GM19035 (cell line): ENCODE measurements around the gene CCSER1.
"Not testable (repeated sequence)": the region's sequence is repeated elsewhere in the genome, so short reads cannot be mapped to it uniquely, and the experiment has no call there.

Experiments
- ATAC-seq: cut with Tn5 transposase; IDR thresholded peaks from one replicate; pipeline ENCODE4 v1.9.1; 2021; ENCODE audit not compliant: unreplicated experiment

The CCSER1 gene

GRCh38 chr4:91454111-91454510, 1326.9 kb downstream of the CCSER1 start:
- ATAC-seq, result no peak

DNA sequence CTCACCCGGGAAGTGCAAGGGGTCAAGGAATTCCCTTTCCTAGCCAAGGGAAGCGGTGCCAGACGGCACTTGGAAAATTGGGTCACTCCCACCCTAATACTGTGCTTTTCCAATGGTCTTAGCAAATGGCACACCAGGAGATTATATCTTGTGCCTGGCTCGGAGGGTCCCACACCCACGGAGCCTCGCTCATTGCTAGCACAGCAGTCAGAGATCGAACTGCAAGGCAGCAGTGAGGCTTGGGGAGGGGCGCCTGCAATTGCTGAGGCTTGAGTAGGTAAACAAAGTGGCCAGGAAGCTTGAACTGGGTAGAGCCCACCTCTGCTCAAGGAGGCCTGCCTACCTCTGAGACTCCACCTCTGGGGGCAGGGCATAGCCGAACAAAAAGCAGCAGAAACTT, 1335.4 kb downstream of the CCSER1 start:
- ATAC-seq, result not testable (repeated sequence)

GRCh38 chr4:91470671-91471070, 1343.5 kb downstream of the CCSER1 start:
- no peak for ATAC-seq

DNA sequence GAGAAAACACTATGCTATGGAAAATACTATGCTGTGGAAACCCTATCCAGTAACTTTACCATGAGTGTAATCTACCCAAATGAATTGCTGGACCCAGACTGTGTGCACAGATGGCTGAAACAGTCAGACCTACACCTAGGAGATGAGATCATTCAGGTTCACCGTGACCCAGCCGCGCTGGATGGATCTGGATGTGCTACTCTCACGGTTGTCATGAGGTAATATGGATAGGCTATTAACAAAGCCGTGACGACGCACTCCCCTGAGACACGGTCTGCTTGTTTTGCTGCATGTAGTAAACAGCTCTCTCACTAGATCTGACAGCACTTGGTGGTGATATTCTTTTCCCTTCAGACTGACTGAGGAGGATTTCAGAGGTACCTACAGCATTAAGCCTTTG, 1344.1 kb downstream of the CCSER1 start:
- no peak for ATAC-seq

GRCh38 chr4:91472046-91472445, 1344.9 kb downstream of the CCSER1 start:
- no peak for ATAC-seq

- no peak for ATAC-seq
These were observed 1358.2 kb downstream of the CCSER1 start for GRCh38 chr4:91485415-91485814.

DNA sequence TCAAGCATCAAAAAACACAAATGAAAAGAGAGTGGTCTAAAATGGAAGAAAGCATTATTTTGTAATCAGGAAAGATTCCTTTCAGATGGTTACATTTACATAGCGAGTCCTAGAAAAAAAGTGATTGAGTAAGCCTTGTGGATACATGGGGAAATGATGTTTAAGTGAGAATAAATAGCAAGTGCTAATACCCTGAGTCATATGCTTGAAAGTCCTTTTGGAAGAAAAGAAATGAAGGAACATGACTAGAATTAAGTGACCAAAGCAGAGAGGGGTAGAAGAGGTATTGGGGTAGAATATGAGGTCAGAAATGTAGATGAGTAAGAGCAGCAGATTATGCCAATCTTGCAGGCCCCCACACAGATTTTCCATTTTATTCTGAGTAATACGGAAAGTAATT, 1361.8 kb downstream of the CCSER1 start:
- no peak for ATAC-seq

DNA sequence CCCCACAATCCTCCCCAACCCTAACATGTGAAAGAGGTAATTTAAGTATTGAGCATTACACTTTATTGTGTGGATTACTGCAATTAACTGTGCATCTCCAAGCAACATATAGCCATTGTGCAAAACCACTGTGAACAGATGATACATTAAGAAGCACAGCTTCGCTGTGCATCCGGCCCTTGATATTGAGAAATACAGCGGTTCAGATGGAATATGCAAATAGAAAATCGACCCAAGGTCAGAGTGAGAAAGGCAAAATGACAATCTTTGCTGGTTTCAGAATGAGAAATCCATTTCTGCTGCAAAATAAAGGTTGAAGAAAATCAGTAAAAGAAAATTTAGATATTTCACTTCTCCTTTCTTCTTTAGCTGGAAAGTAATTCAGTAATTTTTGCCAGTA, 1370.7 kb downstream of the CCSER1 start:
- no peak for ATAC-seq

DNA sequence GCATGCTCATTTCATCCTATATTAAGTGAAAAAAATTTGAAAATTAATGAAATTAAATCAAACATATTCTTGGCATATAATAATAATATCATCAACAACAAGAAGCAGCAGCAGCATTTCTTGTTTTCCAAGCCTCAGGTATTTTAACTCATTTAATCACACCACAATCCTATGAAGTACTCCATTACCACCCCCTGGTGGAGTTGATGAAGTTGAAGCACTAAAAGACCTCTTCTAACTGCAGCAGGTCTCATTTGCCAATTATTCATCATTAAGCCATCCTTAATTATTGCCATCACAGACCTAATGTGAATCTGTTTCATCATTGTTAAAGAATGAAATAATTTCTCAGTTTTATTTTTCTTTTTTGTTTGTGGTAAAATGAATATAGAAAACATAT, 1375.2 kb downstream of the CCSER1 start:
- ATAC-seq, result no peak

- ATAC-seq, result no peak
These were observed 1386.1 kb downstream of the CCSER1 start for GRCh38 chr4:91513326-91513725.

DNA sequence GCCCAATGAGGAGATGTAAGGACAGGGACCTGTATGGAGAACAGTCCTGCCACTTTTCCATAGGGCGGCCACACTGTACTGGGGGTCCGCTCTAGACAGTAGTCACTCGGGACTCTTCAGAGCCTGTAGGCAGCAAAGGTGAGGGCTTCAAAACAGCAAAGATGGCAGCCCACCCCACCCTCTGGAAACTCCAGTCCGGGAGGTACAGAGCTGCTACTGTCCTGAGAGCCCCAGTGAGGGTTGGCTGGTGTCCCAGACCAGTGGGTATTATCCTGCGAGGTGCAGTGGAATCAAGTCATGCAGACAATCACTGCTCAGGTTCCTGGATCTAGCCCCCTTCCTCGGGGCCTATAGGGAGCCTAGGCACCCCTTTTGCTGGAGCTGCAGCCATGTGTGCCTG, 1392.0 kb downstream of the CCSER1 start:
- ATAC-seq, result no peak

- no peak for ATAC-seq
These were observed 1398.4 kb downstream of the CCSER1 start for GRCh38 chr4:91525621-91526020.

GRCh38 chr4:91527056-91527455, 1399.9 kb downstream of the CCSER1 start:
- ATAC-seq, result no peak

GRCh38 chr4:91567594-91567993, 1440.4 kb downstream of the CCSER1 start:
- ATAC-seq, result no peak

DNA sequence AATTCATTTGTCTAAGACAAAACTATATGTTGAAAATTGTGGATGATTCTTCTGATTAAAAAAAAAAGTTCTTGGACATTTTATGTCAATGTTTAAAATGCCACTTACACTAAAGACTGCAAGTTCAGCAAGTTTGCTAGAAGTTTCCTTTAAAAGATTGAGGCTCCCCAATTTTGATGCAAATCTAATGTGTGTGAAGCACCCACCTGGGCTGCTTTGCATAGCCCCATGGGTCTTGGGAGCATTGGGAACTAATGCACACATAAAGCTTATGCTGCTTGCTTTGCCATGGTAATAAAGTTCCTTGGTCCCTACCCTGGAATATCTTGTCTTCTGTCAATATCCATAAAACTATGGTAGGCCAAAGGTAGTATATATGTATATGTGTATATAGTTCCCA, 1450.7 kb downstream of the CCSER1 start:
- no peak for ATAC-seq

DNA sequence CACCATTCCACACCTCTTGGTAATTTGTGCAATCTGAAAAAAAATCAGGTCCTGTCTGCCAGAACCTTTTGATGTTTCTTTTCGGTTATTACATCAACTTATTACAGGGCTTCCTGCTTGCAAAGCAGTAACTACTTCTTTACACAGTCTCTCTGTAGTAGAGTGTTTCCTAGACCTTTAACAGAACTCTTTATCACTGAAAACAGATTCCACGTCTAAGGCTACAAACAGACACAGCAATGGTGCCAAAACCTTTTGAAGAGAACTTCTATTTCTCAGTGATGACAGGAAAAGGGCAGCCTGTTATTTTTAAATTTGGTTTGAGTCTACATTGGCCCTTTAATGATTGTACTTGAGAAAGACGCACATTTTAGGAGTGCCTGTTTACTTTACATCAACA, 1463.1 kb downstream of the CCSER1 start:
- ATAC-seq, result no peak

DNA sequence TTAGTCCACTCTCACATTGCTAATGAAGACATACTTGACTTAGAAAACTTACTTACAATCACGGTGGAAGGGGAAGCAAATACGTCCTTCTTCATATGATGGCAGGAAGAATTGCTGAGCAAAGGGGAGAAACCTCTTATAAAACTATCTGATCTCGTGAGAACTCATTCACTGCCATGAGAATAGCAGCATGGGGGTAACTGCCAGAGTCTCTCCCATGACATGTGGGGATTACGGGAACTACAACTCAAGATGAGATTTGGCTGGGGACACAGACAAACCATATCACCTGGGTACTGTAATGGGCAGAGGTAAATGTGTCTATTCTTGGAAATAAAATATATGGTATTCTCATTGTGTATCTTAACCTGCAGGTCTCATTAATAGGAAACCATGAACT, 1464.9 kb downstream of the CCSER1 start:
- no peak for ATAC-seq

DNA sequence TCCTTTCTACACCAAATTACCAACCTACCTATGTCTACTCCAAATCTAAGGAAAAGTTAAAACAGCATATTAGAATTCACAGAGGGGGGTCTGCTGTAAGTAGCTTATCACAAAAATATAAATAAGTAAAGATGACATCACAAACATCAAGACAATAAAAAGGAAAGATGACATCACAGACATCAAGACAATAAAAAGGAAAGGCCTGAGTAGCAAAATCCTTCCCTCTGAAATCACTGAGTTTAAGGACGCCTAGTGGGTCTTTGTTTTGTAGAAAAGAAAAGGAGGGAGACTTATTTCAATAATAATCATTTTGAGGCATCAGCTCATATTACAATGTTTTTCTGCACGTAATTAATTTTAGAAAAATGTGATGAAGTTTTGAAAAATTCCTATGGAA, 1469.5 kb downstream of the CCSER1 start:
- ATAC-seq, result no peak

DNA sequence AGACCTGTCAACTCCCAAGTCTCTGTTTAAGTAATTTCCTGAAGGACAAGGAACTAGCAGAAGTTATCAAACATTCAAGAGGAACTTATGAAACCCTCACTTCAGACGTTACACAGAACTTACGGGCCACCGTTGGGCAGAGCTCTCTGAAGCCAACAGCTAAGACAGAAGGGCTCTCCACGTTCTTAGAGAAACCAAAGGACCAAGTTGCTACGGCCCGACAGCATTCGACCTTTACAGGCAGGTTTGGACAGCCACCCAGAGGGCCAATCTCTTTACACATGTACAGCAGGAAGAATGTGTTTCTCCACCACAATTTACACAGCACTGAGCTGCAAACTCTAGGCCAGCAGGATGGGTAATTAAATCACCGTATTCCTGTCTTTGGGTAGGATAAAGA, 1471.5 kb downstream of the CCSER1 start:
- ATAC-seq, result no peak

DNA sequence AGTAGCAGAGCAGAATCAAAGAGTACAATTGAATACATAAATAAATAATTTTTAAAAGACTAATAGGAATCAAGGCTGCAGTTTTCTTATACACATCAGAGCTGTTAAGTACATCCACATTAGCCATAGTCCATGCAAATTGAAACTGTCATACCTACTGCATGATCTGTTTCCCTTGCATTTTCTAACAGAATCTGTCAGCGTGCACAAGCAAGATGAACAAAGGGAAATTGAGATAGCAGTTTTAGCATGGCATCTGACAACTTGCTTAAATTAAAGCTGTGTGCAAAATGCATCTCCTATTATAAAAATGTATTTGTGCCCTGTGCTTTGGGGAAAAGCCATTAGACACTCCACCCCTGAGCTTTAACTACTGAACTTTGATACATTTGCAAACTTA, 1473.1 kb downstream of the CCSER1 start:
- ATAC-seq, result no peak

- no peak for ATAC-seq
These were observed 1474.2 kb downstream of the CCSER1 start for GRCh38 chr4:91601401-91601800.

DNA sequence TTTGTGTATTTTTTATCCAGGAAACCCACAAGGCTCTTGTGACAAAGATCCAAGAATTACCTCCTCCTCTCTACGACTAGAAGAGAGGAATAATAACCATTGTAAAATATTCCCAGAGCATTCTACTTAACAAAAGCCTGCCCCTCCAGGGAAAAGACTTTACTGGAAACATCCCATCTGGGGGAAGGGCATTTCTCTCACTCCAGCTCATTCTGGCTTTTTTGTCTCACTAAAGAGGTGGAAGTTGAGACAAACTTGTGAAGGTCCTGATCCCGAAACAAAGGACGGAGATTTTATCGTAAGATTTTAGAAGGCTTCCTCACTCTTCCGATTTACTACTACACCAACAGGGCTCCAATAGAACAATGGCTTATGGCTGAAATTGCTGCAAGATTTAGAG, 1484.6 kb downstream of the CCSER1 start:
- no peak for ATAC-seq

GRCh38 chr4:91620952-91621351, 1493.8 kb downstream of the CCSER1 start:
- no peak for ATAC-seq

DNA sequence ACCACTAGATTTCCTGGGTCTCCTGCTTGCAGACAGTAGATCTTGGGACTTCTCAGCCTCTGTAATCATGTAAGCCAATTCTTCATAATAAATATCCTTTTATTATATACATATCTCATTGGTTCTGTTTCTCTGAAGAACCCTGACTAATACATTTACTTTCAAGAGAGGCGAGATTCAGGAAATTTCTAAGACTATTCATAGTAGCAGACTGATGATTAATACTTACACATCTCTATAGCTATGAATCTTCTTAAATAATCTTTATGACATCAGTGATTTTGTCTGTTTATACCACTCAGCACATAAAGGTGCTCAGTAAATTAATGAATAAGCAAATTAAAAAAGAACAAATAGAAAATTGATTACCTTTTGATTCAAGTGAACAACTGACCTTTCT, 1494.3 kb downstream of the CCSER1 start:
- ATAC-seq, result no peak
